Colonic mucosa (tissue), 4 donors: ENCODE results near the gene ARSB. TPM values are rescaled to one million over a fixed set of nuclear protein-coding genes. Genes with fewer than 3 reads are reported as not detected.

Experiments used
- DNase-seq: peaks from one replicate; pipeline ENCODE4 v3.0.0-alpha.2; 2020
- H3K27ac ChIP-seq: fragments of 200-600 bp; one replicate; pipeline ENCODE4 v1.8.0; 2021
- H3K27me3 ChIP-seq: fragments of 200-600 bp; one replicate; pipeline ENCODE4 v1.8.0; 2021
- H3K36me3 ChIP-seq: fragments of 200-600 bp; one replicate; pipeline ENCODE4 v1.8.0; 2021
- H3K4me1 ChIP-seq: fragments of 200-600 bp; one replicate; pipeline ENCODE4 v1.8.0; 2021; ENCODE audit warnings: mild to moderate bottlenecking
- H3K4me3 ChIP-seq: fragments of 200-600 bp; one replicate; pipeline ENCODE4 v1.8.0; 2021
- H3K9ac ChIP-seq, 2 donors: one replicate each; pipeline ENCODE4 v1.7.0; 2013; ENCODE audit warnings: control low read depth in 2 of 2, low read depth in 2 of 2, low read length in 2 of 2
- H3K9me3 ChIP-seq: fragments of 200-600 bp; one replicate; pipeline ENCODE4 v1.8.0; 2021
- CTCF ChIP-seq: fragments of 200-600 bp; IDR thresholded peaks from one replicate; pipeline ENCODE4 v1.8.0; 2022; ENCODE audit warnings: antibody characterized with exemption, mild to moderate bottlenecking
- intact Hi-C: fragments of 100-400 bp; cut with DNase I; formaldehyde crosslinking; loops from one replicate; pipeline ENCODE4 v1.14.1; 2022
- total RNA-seq, 2 donors: library from RNA; stranded (reverse); fragmentation: NEBNext Ultra II Directional in 1 of 2; extraction: Animal tissue kit (Norgen Biotek cat#: 25700) in 1 of 2; gene quantifications; one replicate each; pipeline ENCODE4 v1.2.1, GENCODE V29; 2021
- donor health status: healthy.
- donor health status: DM: no; HTN: no; CAD: no.
- donor health status: DM: no; HTN: no; CAD: no.

Gene ARSB
- total RNA-seq, 2 donors from 2014 or later = 10.1 to 11.4 TPM

- intact Hi-C loops = no loop called here
- H3K9me3 ChIP-seq = no peaks in the 10 kb centered on the region
- no peaks in the 10 kb centered on the region for H3K36me3 ChIP-seq
- H3K27me3 ChIP-seq = no peaks in the 10 kb centered on the region
- no peaks in the 10 kb centered on the region for H3K4me1 ChIP-seq
- no peak for DNase-seq
- TF ChIP-seq CTCF = no peak
- no peak overlapping the region for H3K9ac ChIP-seq
- H3K27ac ChIP-seq = no peak overlapping the region
- H3K4me3 ChIP-seq = no peak overlapping the region
Measured at GRCh38 chr5:78779262-78779661, 205.8 kb downstream of the ARSB start.

GRCh38 chr5:78778538-78778937 is 206.6 kb downstream of the ARSB start:
- Histone ChIP-seq H3K4me3 (no peak overlapping the region), H3K36me3 (no peaks in the 10 kb centered on the region), H3K27ac (no peak overlapping the region), H3K4me1 (no peaks in the 10 kb centered on the region), H3K9ac (no peak overlapping the region), H3K27me3 (no peaks in the 10 kb centered on the region), H3K9me3 (no peaks in the 10 kb centered on the region)
- intact Hi-C loops = no loop called here
- TF ChIP-seq CTCF = no peak
- DNase-seq = no peak

- DNase-seq = no peak
- no peaks in the 10 kb centered on the region for H3K36me3 ChIP-seq
- TF ChIP-seq CTCF = no peak
- H3K27ac ChIP-seq = no peak overlapping the region
- no peak overlapping the region for H3K4me3 ChIP-seq
- no peaks in the 10 kb centered on the region for H3K9me3 ChIP-seq
- H3K9ac ChIP-seq = no peak overlapping the region
- no peaks in the 10 kb centered on the region for H3K27me3 ChIP-seq
- H3K4me1 ChIP-seq = no peaks in the 10 kb centered on the region
- intact Hi-C loops = no loop called here
Measured at GRCh38 chr5:78777901-78778300, 207.2 kb downstream of the ARSB start.

GRCh38 chr5:78776637-78777036 is 208.5 kb downstream of the ARSB start:
- H3K4me3 ChIP-seq = no peak overlapping the region
- H3K36me3 ChIP-seq = no peaks in the 10 kb centered on the region
- intact Hi-C loops = no loop called here
- H3K9me3 ChIP-seq = no peaks in the 10 kb centered on the region
- H3K27ac ChIP-seq = no peak overlapping the region
- TF ChIP-seq CTCF = no peak
- DNase-seq = no peak
- no peaks in the 10 kb centered on the region for H3K27me3 ChIP-seq
- no peak overlapping the region for H3K9ac ChIP-seq
- no peaks in the 10 kb centered on the region for H3K4me1 ChIP-seq

GRCh38 chr5:78773655-78774054 is 211.5 kb downstream of the ARSB start:
- no peak for DNase-seq
- no peaks in the 10 kb centered on the region for H3K9me3 ChIP-seq
- no peaks in the 10 kb centered on the region for H3K27me3 ChIP-seq
- TF ChIP-seq CTCF = no peak
- no peak overlapping the region for H3K4me3 ChIP-seq
- H3K4me1 ChIP-seq = no peaks in the 10 kb centered on the region
- H3K36me3 ChIP-seq = no peaks in the 10 kb centered on the region
- no peak overlapping the region for H3K27ac ChIP-seq
- intact Hi-C loops = no loop called here
- no peak overlapping the region for H3K9ac ChIP-seq
